DOHH2 (cell line): ENCODE measurements around the gene FLYWCH2.
"Not testable (repeated sequence)": the region's sequence is repeated elsewhere in the genome, so short reads cannot be mapped to it uniquely, and the experiment has no call there.

Experiments
- H3F3A ChIP-seq: fragments of 200-600 bp; sonication (generic), shearing (Covaris generic); 2 replicates; pipeline ENCODE4 v1.6.0; 2016; ENCODE audit warnings: antibody characterized with exemption, mild to moderate bottlenecking; ENCODE audit not compliant: control insufficient read depth, insufficient read depth
- H3K27ac ChIP-seq: fragments of 200-600 bp; sonication (generic); 2 replicates; pipeline ENCODE4 v1.5.1; 2014; ENCODE audit warnings: low read depth, mild to moderate bottlenecking, low read length, moderate library complexity
- H3K27me3 ChIP-seq: fragments of 200-600 bp; sonication (generic); 2 replicates; pipeline ENCODE4 v1.6.1; 2014; ENCODE audit warnings: mild to moderate bottlenecking, low read length, mixed read lengths; ENCODE audit not compliant: control insufficient read depth
- H3K36me3 ChIP-seq: fragments of 200-600 bp; sonication (generic); 2 replicates; pipeline ENCODE4 v1.6.1; 2014; ENCODE audit warnings: mild to moderate bottlenecking, low read length, moderate library complexity, mixed read lengths; ENCODE audit not compliant: control insufficient read depth
- H3K4me1 ChIP-seq: fragments of 200-600 bp; sonication (generic); 2 replicates; pipeline ENCODE4 v1.6.1; 2014; ENCODE audit warnings: mild to moderate bottlenecking, low read length, mixed read lengths; ENCODE audit not compliant: control insufficient read depth
- H3K4me2 ChIP-seq: fragments of 200-600 bp; sonication (generic); 2 replicates; pipeline ENCODE4 v1.6.0; 2014; ENCODE audit warnings: mild to moderate bottlenecking, low read length, moderate library complexity
- H3K4me3 ChIP-seq: fragments of 200-600 bp; sonication (generic); 2 replicates; pipeline ENCODE4 v1.5.1; 2014; ENCODE audit warnings: mild to moderate bottlenecking, low read length, mixed read lengths
- H3K79me2 ChIP-seq: fragments of 200-600 bp; sonication (generic); 2 replicates; pipeline ENCODE4 v1.6.1; 2014; ENCODE audit warnings: mild to moderate bottlenecking, low read length, mixed read lengths; ENCODE audit not compliant: control insufficient read depth
- H3K9me2 ChIP-seq: fragments of 200-600 bp; sonication (generic); replicated peaks from 2 replicates; pipeline ENCODE4 v1.6.1; 2014; ENCODE audit warnings: mild to moderate bottlenecking, low read length, mixed read lengths; ENCODE audit not compliant: control insufficient read depth
- H3K9me3 ChIP-seq: fragments of 200-600 bp; sonication (generic); 2 replicates; pipeline ENCODE4 v1.6.1; 2014; ENCODE audit warnings: antibody characterized with exemption, low read length, mixed read lengths; ENCODE audit not compliant: control insufficient read depth, insufficient read depth
- H4K20me1 ChIP-seq: fragments of 200-600 bp; sonication (generic); 2 replicates; pipeline ENCODE4 v1.6.0; 2014; ENCODE audit warnings: low read depth, mild to moderate bottlenecking, antibody characterized with exemption, low read length, moderate library complexity; ENCODE audit not compliant: control insufficient read depth, insufficient read depth
- EZH2phosphoT487 ChIP-seq: fragments of 200-600 bp; sonication (generic); IDR thresholded peaks from 2 replicates; pipeline ENCODE4 v1.6.1; 2017; ENCODE audit warnings: borderline replicate concordance, mild to moderate bottlenecking, antibody characterized with exemption, low read length, moderate library complexity, mixed read lengths
- TF ChIP-seq, protein P1 (sequence below): fragments of 200-600 bp; sonication (generic); IDR thresholded peaks from one replicate; pipeline ENCODE4 v1.5.1; 2014; ENCODE audit warnings: antibody characterized with exemption, mild to moderate bottlenecking, low read depth, low read length; ENCODE audit not compliant: poor library complexity, severe bottlenecking

FLYWCH2 gene

DNA sequence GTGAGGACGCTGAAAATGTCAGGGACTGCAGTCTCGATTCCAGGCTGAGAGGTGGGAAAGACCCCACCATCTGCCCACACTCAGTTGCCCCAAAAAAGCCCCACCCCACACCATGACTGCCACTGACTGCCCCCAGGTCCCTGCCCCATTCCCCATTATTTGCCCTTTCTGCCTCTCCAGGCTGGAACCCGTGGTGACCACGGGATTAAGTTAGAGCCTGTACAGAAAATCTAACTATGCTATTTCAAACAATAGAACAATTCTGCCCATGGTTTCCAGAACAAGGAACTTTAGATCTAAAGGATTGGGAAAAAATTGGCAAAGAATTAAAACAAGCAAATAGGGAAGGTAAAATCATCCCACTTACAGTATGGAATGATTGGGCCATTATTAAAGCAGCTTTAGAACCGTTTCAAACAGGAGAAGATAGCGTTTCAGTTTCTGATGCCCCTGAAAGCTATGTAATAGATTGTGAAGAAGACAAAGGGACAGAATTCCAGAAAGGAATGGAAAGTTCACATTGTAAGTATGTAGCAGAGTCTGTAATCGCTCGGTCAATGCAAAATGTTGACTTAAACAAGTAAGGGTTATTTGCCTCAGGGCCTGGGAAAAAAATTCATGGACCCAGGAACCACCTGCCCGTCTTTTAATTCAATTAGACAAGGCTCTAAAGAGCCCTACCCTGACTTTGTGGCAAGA is 43.1 kb downstream of the FLYWCH2 start:
- H3K4me3 ChIP-seq = no peak overlapping the region
- H3F3A ChIP-seq = no peaks in the 10 kb centered on the region; the same call in 1 of the 2 replicates
- H3K4me1 ChIP-seq = peaks cover 10% of the 10 kb centered on the region
- H3K4me2 ChIP-seq = no peak overlapping the region
- no peaks in the 10 kb centered on the region for H3K9me3 ChIP-seq
- H3K79me2 ChIP-seq = no peaks in the 10 kb centered on the region
- peaks cover 3% of the 10 kb centered on the region for H3K36me3 ChIP-seq
- no peaks in the 10 kb centered on the region for H3K27me3 ChIP-seq
- H4K20me1 ChIP-seq = no peaks in the 10 kb centered on the region; the same call in 1 of the 2 replicates
- no peak for TF ChIP-seq EZH2phosphoT487
- TF ChIP-seq, protein P1, sequence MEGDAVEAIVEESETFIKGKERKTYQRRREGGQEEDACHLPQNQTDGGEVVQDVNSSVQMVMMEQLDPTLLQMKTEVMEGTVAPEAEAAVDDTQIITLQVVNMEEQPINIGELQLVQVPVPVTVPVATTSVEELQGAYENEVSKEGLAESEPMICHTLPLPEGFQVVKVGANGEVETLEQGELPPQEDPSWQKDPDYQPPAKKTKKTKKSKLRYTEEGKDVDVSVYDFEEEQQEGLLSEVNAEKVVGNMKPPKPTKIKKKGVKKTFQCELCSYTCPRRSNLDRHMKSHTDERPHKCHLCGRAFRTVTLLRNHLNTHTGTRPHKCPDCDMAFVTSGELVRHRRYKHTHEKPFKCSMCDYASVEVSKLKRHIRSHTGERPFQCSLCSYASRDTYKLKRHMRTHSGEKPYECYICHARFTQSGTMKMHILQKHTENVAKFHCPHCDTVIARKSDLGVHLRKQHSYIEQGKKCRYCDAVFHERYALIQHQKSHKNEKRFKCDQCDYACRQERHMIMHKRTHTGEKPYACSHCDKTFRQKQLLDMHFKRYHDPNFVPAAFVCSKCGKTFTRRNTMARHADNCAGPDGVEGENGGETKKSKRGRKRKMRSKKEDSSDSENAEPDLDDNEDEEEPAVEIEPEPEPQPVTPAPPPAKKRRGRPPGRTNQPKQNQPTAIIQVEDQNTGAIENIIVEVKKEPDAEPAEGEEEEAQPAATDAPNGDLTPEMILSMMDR = no peak
- H3K9me2 ChIP-seq = no peaks in the 10 kb centered on the region
- H3K27ac ChIP-seq = no peak overlapping the region

DNA sequence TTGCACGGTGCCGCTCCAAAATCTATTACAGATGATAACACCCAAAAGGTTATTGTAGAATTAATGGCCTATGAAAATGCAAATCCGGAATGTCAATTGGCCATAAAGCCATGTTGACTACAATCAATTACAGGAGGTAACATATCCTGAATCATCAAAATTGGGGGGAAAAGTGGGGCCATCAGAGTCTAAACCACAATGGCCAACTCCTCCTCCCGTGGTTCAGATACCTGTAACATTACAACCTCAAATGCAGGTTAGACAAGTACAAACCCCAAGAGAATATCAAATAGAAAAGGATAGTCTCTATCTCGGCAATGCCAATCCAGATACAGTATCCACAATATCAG is 43.6 kb downstream of the FLYWCH2 start:
- Histone ChIP-seq H3K4me1 (peaks cover 10% of the 10 kb centered on the region), H3F3A (no peaks in the 10 kb centered on the region; the same call in 1 of the 2 replicates), H3K4me3 (peak overlapping the region; percentile 23; the same call in 1 of the 2 replicates), H3K9me2 (no peaks in the 10 kb centered on the region), H4K20me1 (no peaks in the 10 kb centered on the region; the same call in 1 of the 2 replicates), H3K27ac (no peak overlapping the region), H3K27me3 (no peaks in the 10 kb centered on the region), H3K9me3 (no peaks in the 10 kb centered on the region), H3K36me3 (peaks cover 3% of the 10 kb centered on the region), H3K79me2 (no peaks in the 10 kb centered on the region), H3K4me2 (peak overlapping the region; percentile 52)
- no peak for TF ChIP-seq EZH2phosphoT487

DNA sequence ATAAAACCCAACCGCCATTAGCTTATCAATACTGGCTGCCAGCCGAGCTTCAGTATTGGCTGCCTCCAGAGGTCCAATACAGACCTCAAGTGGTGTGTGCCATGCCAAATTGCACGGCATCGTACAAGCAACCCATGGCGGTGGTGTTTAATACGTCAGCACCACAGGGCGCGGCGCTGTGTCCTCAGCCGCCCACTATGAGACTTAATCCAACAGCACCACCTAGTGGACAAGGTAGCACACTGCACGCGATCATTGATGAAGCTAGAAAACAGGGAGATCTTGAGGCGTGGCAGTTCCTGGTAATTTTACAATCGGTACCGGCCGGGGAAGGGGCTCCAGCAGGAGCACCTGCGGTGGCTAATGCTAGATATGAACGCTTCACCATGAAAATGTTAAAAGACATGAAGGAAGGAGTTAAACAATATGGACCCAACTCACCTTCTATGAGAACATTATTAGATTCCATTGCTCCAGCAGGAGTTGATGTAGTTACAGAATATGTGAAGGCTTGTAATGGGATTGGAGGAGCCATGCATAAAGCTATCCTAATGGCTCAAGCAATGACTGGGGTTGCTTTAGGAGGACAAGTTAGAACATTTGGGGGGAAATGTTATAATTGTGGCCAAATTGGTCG is 44.1 kb downstream of the FLYWCH2 start:
- Histone ChIP-seq H3K27ac (no peak overlapping the region), H3K27me3 (no peaks in the 10 kb centered on the region), H3K9me2 (no peaks in the 10 kb centered on the region), H3K36me3 (peaks cover 3% of the 10 kb centered on the region), H3K9me3 (no peaks in the 10 kb centered on the region), H4K20me1 (no peaks in the 10 kb centered on the region; the same call in 1 of the 2 replicates), H3K4me3 (peak overlapping the region; percentile 23; the same call in 1 of the 2 replicates), H3K4me1 (peaks cover 10% of the 10 kb centered on the region), H3F3A (no peaks in the 10 kb centered on the region; the same call in 1 of the 2 replicates), H3K79me2 (no peaks in the 10 kb centered on the region), H3K4me2 (peak overlapping the region; percentile 52)
- TF ChIP-seq, protein P1 = peak; percentile 99
- no peak for TF ChIP-seq EZH2phosphoT487

DNA sequence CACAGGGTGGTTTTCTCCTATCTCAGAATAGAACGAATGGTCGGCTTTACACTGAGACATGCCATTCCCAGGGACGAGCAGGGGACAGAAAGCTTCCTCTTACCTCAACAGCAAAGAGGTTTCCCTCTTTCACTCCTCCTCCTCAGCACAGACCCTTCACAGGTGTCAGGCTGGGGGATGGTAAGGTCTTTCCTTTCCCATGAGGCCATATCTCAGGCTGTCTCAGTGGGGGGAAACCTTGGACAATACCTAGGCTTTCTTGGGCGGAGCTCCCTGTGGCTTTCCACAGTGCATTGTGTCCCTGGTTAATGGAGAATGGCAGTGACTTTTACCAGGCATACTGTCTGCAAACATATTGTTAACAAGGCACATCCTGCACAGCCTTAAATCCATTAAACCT is 45.1 kb downstream of the FLYWCH2 start:
- not testable (repeated sequence) for H3K9me3 ChIP-seq, H3K36me3 ChIP-seq, H3K4me3 ChIP-seq, H3K27ac ChIP-seq, H3K4me2 ChIP-seq, H4K20me1 ChIP-seq, H3K4me1 ChIP-seq, H3K79me2 ChIP-seq, H3K9me2 ChIP-seq, H3K27me3 ChIP-seq, H3F3A ChIP-seq
